BE2C (cell line): Measurements from ENCODE around the gene DYNC1LI1.

Experiments used
- DNase-seq: peaks from one replicate; pipeline ENCODE4 v3.0.0-alpha.2; 2020
- H3K27me3 ChIP-seq: fragments of 250-450 bp; sonication (Bioruptor Pico); 2 replicates; pipeline ENCODE4 v1.5.1; 2020; ENCODE audit warnings: mild to moderate bottlenecking
- H3K36me3 ChIP-seq: fragments of 250-450 bp; sonication (Bioruptor Pico); 2 replicates; pipeline ENCODE4 v1.5.1; 2020; ENCODE audit warnings: mild to moderate bottlenecking
- H3K4me1 ChIP-seq: fragments of 250-450 bp; sonication (Bioruptor Pico); 2 replicates; pipeline ENCODE4 v1.5.1; 2020
- H3K4me3 ChIP-seq: 2 replicates; pipeline ENCODE4 v1.5.1; 2011; ENCODE audit warnings: low read depth, low read length
- H3K9me3 ChIP-seq: fragments of 250-450 bp; sonication (Bioruptor Pico); 2 replicates; pipeline ENCODE4 v1.5.1; 2020
- CTCF ChIP-seq: IDR thresholded peaks from 2 replicates; pipeline ENCODE4 v1.5.1; 2012; ENCODE audit warnings: mild to moderate bottlenecking, low read depth, low read length

The DYNC1LI1 gene

GRCh38 chr3:32601722-32602121 lies 31.1 kb upstream of the DYNC1LI1 start:
- DNase-seq = no peak
- no peaks in the 10 kb centered on the region for H3K4me1 ChIP-seq
- H3K4me3 ChIP-seq = no peak overlapping the region
- no peak for TF ChIP-seq CTCF
- no peaks in the 10 kb centered on the region for H3K27me3 ChIP-seq
- H3K9me3 ChIP-seq = no peaks in the 10 kb centered on the region
- no peaks in the 10 kb centered on the region for H3K36me3 ChIP-seq

GRCh38 chr3:32597656-32598055 lies 27.0 kb upstream of the DYNC1LI1 start:
- Histone ChIP-seq H3K9me3 (no peaks in the 10 kb centered on the region), H3K27me3 (no peaks in the 10 kb centered on the region), H3K4me3 (no peak overlapping the region), H3K4me1 (no peaks in the 10 kb centered on the region), H3K36me3 (no peaks in the 10 kb centered on the region)
- TF ChIP-seq CTCF = no peak
- DNase-seq = no peak

GRCh38 chr3:32596909-32597369 lies 26.3 kb upstream of the DYNC1LI1 start:
- Histone ChIP-seq H3K27me3 (no peaks in the 10 kb centered on the region), H3K4me1 (no peaks in the 10 kb centered on the region), H3K4me3 (no peak overlapping the region), H3K36me3 (no peaks in the 10 kb centered on the region), H3K9me3 (no peaks in the 10 kb centered on the region)
- no peak for TF ChIP-seq CTCF
- DNase-seq = no peak

GRCh38 chr3:32596282-32596908 lies 25.7 kb upstream of the DYNC1LI1 start:
- Histone ChIP-seq H3K4me3 (no peak overlapping the region), H3K4me1 (no peaks in the 10 kb centered on the region), H3K27me3 (no peaks in the 10 kb centered on the region), H3K36me3 (no peaks in the 10 kb centered on the region), H3K9me3 (no peaks in the 10 kb centered on the region)
- no peak for TF ChIP-seq CTCF
- DNase-seq = no peak

GRCh38 chr3:32595323-32595722 lies 24.7 kb upstream of the DYNC1LI1 start:
- H3K4me3 ChIP-seq = no peak overlapping the region
- no peaks in the 10 kb centered on the region for H3K36me3 ChIP-seq
- H3K27me3 ChIP-seq = no peaks in the 10 kb centered on the region
- no peaks in the 10 kb centered on the region for H3K4me1 ChIP-seq
- H3K9me3 ChIP-seq = no peaks in the 10 kb centered on the region
- DNase-seq = no peak
- no peak for TF ChIP-seq CTCF

GRCh38 chr3:32593903-32594525 lies 23.4 kb upstream of the DYNC1LI1 start:
- H3K27me3 ChIP-seq = no peaks in the 10 kb centered on the region
- no peaks in the 10 kb centered on the region for H3K4me1 ChIP-seq
- DNase-seq = no peak
- no peaks in the 10 kb centered on the region for H3K9me3 ChIP-seq
- H3K4me3 ChIP-seq = no peak overlapping the region
- no peaks in the 10 kb centered on the region for H3K36me3 ChIP-seq
- TF ChIP-seq CTCF = no peak
